Measurements from ENCODE around the gene HCFC1. TPM values are rescaled to one million over a fixed set of nuclear protein-coding genes. Genes with fewer than 3 reads are reported as not detected.

HCFC1 gene
- total RNA-seq, 1 donor from 2014 or later: 61.2 TPM

- Histone ChIP-seq H4K20me1 (ENCODE audit: insufficient read depth, low read length) (peaks cover 56% of the 10 kb centered on the region), H3K9me3 (ENCODE audit: insufficient read depth, low read depth, low read length) (no peaks in the 10 kb centered on the region), H3K27me3 (ENCODE audit: insufficient read depth, low read length) (no peaks in the 10 kb centered on the region), H3K79me2 (ENCODE audit: insufficient read depth, low read length) (peaks cover 79% of the 10 kb centered on the region), H3K9ac (ENCODE audit: low read length) (peak overlapping the region; percentile 100), H3K4me3 (ENCODE audit: insufficient read depth, low read depth, low read length) (peak overlapping the region; percentile 96), H3K36me3 (ENCODE audit: insufficient read depth, low read length) (no peaks in the 10 kb centered on the region), H2AFZ (ENCODE audit: low read depth, low read length) (no peak overlapping the region), H3K27ac (ENCODE audit: low read depth, low read length) (no peak overlapping the region), H3K4me2 (ENCODE audit: low read length) (peak overlapping the region; percentile 93), H3K4me1 (ENCODE audit: insufficient read depth, low read length) (peaks cover 36% of the 10 kb centered on the region)
- H3K27ac Mint-ChIP-seq (ENCODE audit: unreplicated experiment): peak overlapping the region; percentile 80
- DNase-seq (ENCODE audit: low read depth) (no peak), FAIRE-seq (no peak)
- peaks cover 2% of the 10 kb centered on the region for H3K36me3 Mint-ChIP-seq (ENCODE audit: low read depth, unreplicated experiment)
- TF ChIP-seq EZH2 (IDR thresholded peaks at IDR 0.05; ENCODE audit: insufficient read depth, low read length) (no peak), CTCF (IDR thresholded peaks at IDR 0.05; ENCODE audit: insufficient read depth, low read depth, low read length) (no peak)
- no peaks in the 10 kb centered on the region for H3K9me3 Mint-ChIP-seq (ENCODE audit: unreplicated experiment)
- peaks cover 20% of the 10 kb centered on the region for H3K4me1 Mint-ChIP-seq (ENCODE audit: low read depth, unreplicated experiment)
- no peaks in the 10 kb centered on the region for H3K27me3 Mint-ChIP-seq (ENCODE audit: low read depth, unreplicated experiment)
- peak overlapping the region; percentile 99 for H3K4me3 Mint-ChIP-seq (ENCODE audit: unreplicated experiment)
These were observed 2.3 kb downstream of the HCFC1 start for GRCh38 chrX:153969125-153969903.

GRCh38 chrX:153968754-153969124, 2.9 kb downstream of the HCFC1 start:
- Mint-ChIP-seq H3K27me3 (ENCODE audit: low read depth, unreplicated experiment) (no peaks in the 10 kb centered on the region), H3K9me3 (ENCODE audit: unreplicated experiment) (no peaks in the 10 kb centered on the region), H3K4me3 (ENCODE audit: unreplicated experiment) (peak overlapping the region; percentile 99), H3K36me3 (ENCODE audit: low read depth, unreplicated experiment) (peaks cover 2% of the 10 kb centered on the region), H3K27ac (ENCODE audit: unreplicated experiment) (no peak overlapping the region), H3K4me1 (ENCODE audit: low read depth, unreplicated experiment) (peaks cover 18% of the 10 kb centered on the region)
- Histone ChIP-seq H3K4me3 (ENCODE audit: insufficient read depth, low read depth, low read length) (peak overlapping the region; percentile 96), H3K4me1 (ENCODE audit: insufficient read depth, low read length) (peaks cover 34% of the 10 kb centered on the region), H3K4me2 (ENCODE audit: low read length) (peak overlapping the region; percentile 93), H3K79me2 (ENCODE audit: insufficient read depth, low read length) (peaks cover 79% of the 10 kb centered on the region), H4K20me1 (ENCODE audit: insufficient read depth, low read length) (peaks cover 62% of the 10 kb centered on the region), H3K36me3 (ENCODE audit: insufficient read depth, low read length) (no peaks in the 10 kb centered on the region), H2AFZ (ENCODE audit: low read depth, low read length) (no peak overlapping the region), H3K27me3 (ENCODE audit: insufficient read depth, low read length) (no peaks in the 10 kb centered on the region), H3K9me3 (ENCODE audit: insufficient read depth, low read depth, low read length) (no peaks in the 10 kb centered on the region), H3K9ac (ENCODE audit: low read length) (peak overlapping the region; percentile 100), H3K27ac (ENCODE audit: low read depth, low read length) (no peak overlapping the region)
- no peak for DNase-seq (ENCODE audit: low read depth)
- peak; percentile 9 for FAIRE-seq
- TF ChIP-seq CTCF (IDR thresholded peaks at IDR 0.05; ENCODE audit: insufficient read depth, low read depth, low read length): no peak
- TF ChIP-seq EZH2 (IDR thresholded peaks at IDR 0.05; ENCODE audit: insufficient read depth, low read length): no peak

- TF ChIP-seq EZH2 (IDR thresholded peaks at IDR 0.05; ENCODE audit: insufficient read depth, low read length): no peak
- no peak for TF ChIP-seq CTCF (IDR thresholded peaks at IDR 0.05; ENCODE audit: insufficient read depth, low read depth, low read length)
- Mint-ChIP-seq H3K4me1 (ENCODE audit: low read depth, unreplicated experiment) (peaks cover 18% of the 10 kb centered on the region), H3K9me3 (ENCODE audit: unreplicated experiment) (no peaks in the 10 kb centered on the region), H3K27me3 (ENCODE audit: low read depth, unreplicated experiment) (no peaks in the 10 kb centered on the region), H3K36me3 (ENCODE audit: low read depth, unreplicated experiment) (peaks cover 2% of the 10 kb centered on the region), H3K27ac (ENCODE audit: unreplicated experiment) (no peak overlapping the region), H3K4me3 (ENCODE audit: unreplicated experiment) (peak overlapping the region; percentile 75)
- Histone ChIP-seq H3K4me1 (ENCODE audit: insufficient read depth, low read length) (peaks cover 33% of the 10 kb centered on the region), H2AFZ (ENCODE audit: low read depth, low read length) (no peak overlapping the region), H4K20me1 (ENCODE audit: insufficient read depth, low read length) (peaks cover 67% of the 10 kb centered on the region), H3K79me2 (ENCODE audit: insufficient read depth, low read length) (peaks cover 79% of the 10 kb centered on the region), H3K27me3 (ENCODE audit: insufficient read depth, low read length) (no peaks in the 10 kb centered on the region), H3K4me3 (ENCODE audit: insufficient read depth, low read depth, low read length) (peak overlapping the region; percentile 96), H3K27ac (ENCODE audit: low read depth, low read length) (no peak overlapping the region), H3K36me3 (ENCODE audit: insufficient read depth, low read length) (no peaks in the 10 kb centered on the region), H3K9me3 (ENCODE audit: insufficient read depth, low read depth, low read length) (no peaks in the 10 kb centered on the region), H3K4me2 (ENCODE audit: low read length) (peak overlapping the region; percentile 93), H3K9ac (ENCODE audit: low read length) (peak overlapping the region; percentile 100)
- DNase-seq (ENCODE audit: low read depth) (no peak), FAIRE-seq (peak; percentile 64)
These were observed 3.4 kb downstream of the HCFC1 start for GRCh38 chrX:153968255-153968654.
